ENCODE measurements around the gene AHCYL1. TPM values are rescaled to one million over a fixed set of nuclear protein-coding genes. Genes with fewer than 3 reads are reported as not detected.
A peak's percentile ranks its signal among the peaks of the same experiment; 100 is the strongest.
"Not testable (repeated sequence)": the region's sequence is repeated elsewhere in the genome, so short reads cannot be mapped to it uniquely, and the experiment has no call there.

AHCYL1 gene
- polyA plus RNA-seq, 1 experiment: 95.5 TPM

DNA sequence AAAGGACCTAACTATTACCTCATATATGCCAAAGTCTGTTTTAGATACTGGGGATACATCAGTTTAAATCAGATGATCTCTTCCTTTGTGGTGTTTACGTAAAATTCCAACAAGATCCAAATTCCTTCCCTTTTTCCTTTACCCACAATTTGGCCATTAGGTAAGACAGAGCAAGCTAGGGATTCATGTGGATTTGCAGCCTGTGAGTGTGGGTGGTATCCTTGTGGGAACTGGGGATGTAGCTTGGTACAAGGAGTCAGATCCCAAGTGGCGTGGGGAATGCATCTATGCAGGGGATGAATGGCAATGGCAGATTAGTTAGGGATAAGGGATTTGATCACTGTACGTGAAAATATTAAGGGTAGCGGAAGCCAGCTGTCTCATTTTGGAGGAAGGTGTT, 40.0 kb downstream of the AHCYL1 start:
- ChIA-PET CTCF (interaction anchor here (1.1 to 2.3 kb wide), 4 partner anchors 13 to 92 kb away, joined by 3 to 9 read pairs (median 4); no protein-coding TSS in a partner anchor), POLR2A (no interaction called here)
- H3K4me3 ChIP-seq (ENCODE audit: low read depth, low read length): no peak overlapping the region
- DNase-seq (ENCODE audit: low read depth): no peak
- H3K36me3 ChIP-seq (ENCODE audit: control insufficient read depth, insufficient read depth, low read length): peaks cover 18% of the 10 kb centered on the region
- TF ChIP-seq, protein P1, sequence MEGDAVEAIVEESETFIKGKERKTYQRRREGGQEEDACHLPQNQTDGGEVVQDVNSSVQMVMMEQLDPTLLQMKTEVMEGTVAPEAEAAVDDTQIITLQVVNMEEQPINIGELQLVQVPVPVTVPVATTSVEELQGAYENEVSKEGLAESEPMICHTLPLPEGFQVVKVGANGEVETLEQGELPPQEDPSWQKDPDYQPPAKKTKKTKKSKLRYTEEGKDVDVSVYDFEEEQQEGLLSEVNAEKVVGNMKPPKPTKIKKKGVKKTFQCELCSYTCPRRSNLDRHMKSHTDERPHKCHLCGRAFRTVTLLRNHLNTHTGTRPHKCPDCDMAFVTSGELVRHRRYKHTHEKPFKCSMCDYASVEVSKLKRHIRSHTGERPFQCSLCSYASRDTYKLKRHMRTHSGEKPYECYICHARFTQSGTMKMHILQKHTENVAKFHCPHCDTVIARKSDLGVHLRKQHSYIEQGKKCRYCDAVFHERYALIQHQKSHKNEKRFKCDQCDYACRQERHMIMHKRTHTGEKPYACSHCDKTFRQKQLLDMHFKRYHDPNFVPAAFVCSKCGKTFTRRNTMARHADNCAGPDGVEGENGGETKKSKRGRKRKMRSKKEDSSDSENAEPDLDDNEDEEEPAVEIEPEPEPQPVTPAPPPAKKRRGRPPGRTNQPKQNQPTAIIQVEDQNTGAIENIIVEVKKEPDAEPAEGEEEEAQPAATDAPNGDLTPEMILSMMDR (IDR thresholded peaks at IDR 0.05; ENCODE audit: insufficient read depth, low read depth, low read length): no peak
- H3K27me3 ChIP-seq (ENCODE audit: control insufficient read depth, insufficient read depth, low read length): no peaks in the 10 kb centered on the region

DNA sequence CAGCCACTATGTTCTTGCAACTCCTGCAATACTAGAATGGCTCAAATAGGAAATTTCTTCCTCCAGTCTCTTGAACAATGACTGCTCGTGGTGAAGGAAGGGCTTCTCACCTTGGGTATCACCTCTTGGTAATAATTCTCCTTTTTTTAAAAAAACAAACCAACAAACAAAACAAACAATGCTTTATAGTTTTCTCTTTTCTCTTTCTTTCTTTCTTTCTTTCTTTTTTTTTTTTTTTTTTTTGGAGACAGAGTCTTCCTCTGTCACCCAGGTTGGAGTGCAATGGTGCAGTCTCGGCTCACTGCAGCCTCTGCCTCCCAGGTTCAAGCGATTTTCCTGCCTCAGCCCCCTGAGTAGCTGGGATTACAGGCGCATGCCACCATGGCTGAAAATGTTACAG, 46.1 kb downstream of the AHCYL1 start:
- H3K27me3 ChIP-seq (ENCODE audit: control insufficient read depth, insufficient read depth, low read length); DNase-seq (ENCODE audit: low read depth); H3K36me3 ChIP-seq (ENCODE audit: control insufficient read depth, insufficient read depth, low read length); H3K4me3 ChIP-seq (ENCODE audit: low read depth, low read length); POLR2A ChIA-PET: not testable (repeated sequence)
- CTCF ChIA-PET: interaction anchor here (0.8 to 3.3 kb wide), 18 partner anchors 8 to 430 kb away, joined by 3 to 27 read pairs (median 6); partner anchors contain the start of gene UBL4B

DNA sequence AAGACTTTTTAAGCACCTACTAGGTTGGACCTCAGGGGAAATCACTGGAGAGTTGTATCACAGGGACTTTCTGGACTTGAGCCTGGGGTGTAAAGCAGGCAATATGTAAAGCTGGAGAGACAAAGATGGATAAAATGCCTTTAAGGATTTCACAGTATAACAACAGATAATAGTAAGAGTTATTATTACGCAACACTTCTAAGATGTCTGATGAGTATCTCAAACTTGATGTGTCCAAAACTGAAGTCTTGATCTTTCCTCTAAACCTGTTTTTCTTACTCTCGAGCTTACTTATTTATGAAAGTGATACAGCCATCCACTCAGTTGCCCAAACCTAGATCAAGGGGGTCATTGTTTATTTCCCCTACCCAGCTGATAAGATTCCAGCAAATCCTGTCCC, 47.8 kb downstream of the AHCYL1 start:
- DNase-seq (ENCODE audit: low read depth): no peak
- no peaks in the 10 kb centered on the region for H3K27me3 ChIP-seq (ENCODE audit: control insufficient read depth, insufficient read depth, low read length)
- ChIA-PET CTCF (interaction anchor here (1.0 to 1.8 kb wide), 4 partner anchors 15 to 427 kb away, joined by 3 to 5 read pairs (median 4); no protein-coding TSS in a partner anchor), POLR2A (no interaction called here)
- TF ChIP-seq, protein P1 (IDR thresholded peaks at IDR 0.05; ENCODE audit: insufficient read depth, low read depth, low read length): no peak
- H3K36me3 ChIP-seq (ENCODE audit: control insufficient read depth, insufficient read depth, low read length): no peaks in the 10 kb centered on the region
- H3K4me3 ChIP-seq (ENCODE audit: low read depth, low read length): no peak overlapping the region

DNA sequence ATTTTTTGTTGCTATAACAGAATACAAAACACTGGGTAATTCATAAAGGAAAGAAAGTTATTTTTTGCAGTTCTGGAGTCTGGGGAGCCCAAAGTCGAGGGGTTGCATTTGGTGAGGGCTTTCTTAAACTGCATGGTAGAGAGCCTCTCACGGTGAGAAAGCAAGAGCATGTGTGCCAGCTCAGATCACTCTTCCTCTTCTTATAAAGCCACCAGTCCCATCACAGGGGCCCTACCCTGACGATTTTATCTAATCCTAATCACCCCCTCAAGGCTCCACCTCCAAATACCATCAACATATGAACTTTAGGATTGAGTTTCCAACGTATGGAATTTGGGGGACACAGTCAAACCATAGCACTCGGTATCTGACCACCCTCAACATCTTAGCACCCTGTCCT, 48.9 kb downstream of the AHCYL1 start:
- no peak overlapping the region for H3K4me3 ChIP-seq (ENCODE audit: low read depth, low read length)
- CTCF ChIA-PET: interaction anchor here (1.1 to 1.8 kb wide), 2 partner anchors 73 to 279 kb away, joined by 3 to 5 read pairs; no protein-coding TSS in a partner anchor
- no peak for DNase-seq (ENCODE audit: low read depth)
- H3K36me3 ChIP-seq (ENCODE audit: control insufficient read depth, insufficient read depth, low read length): peaks cover 4% of the 10 kb centered on the region
- TF ChIP-seq, protein P1 (IDR thresholded peaks at IDR 0.05; ENCODE audit: insufficient read depth, low read depth, low read length): no peak
- H3K27me3 ChIP-seq (ENCODE audit: control insufficient read depth, insufficient read depth, low read length): no peaks in the 10 kb centered on the region
- POLR2A ChIA-PET: no interaction called here

DNA sequence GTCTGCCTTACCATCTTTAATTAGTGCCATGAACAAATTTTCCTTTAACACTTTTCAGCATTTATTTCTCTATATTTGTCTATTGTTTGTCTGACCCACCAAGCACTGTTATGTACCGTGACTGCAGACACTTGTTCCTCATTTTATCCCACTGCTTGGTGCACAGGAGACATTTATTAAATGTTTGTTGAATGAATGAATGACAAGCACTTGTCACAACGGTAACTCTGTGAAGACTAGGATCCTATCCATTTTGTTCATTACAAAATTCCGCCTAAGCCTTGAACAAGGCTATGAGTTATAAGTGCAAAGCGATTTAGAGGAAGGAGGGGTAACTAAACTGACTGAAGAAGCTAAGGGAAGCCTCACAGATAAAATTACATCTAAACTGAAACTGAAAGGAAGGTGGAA, 49.5 kb downstream of the AHCYL1 start:
- Histone ChIP-seq H3K4me3 (ENCODE audit: low read depth, low read length) (peak overlapping the region; percentile 0), H3K36me3 (ENCODE audit: control insufficient read depth, insufficient read depth, low read length) (peaks cover 9% of the 10 kb centered on the region), H3K27me3 (ENCODE audit: control insufficient read depth, insufficient read depth, low read length) (no peaks in the 10 kb centered on the region)
- CTCF ChIA-PET: interaction anchor here (0.8 to 9.7 kb wide), 12 partner anchors 11 to 462 kb away, joined by 3 to 98 read pairs (median 4); partner anchors contain the start of gene AHCYL1
- TF ChIP-seq, protein P1 (IDR thresholded peaks at IDR 0.05; ENCODE audit: insufficient read depth, low read depth, low read length): no peak
- DNase-seq (ENCODE audit: low read depth): no peak
- POLR2A ChIA-PET: interaction anchor here (0.7 kb wide), 1 partner anchor 49 kb away, joined by 4 read pairs; the partner anchor contains the start of gene AHCYL1

Data from BJ (cell line).